Measurements from ENCODE around the gene KLHL17.

Gene KLHL17

DNA sequence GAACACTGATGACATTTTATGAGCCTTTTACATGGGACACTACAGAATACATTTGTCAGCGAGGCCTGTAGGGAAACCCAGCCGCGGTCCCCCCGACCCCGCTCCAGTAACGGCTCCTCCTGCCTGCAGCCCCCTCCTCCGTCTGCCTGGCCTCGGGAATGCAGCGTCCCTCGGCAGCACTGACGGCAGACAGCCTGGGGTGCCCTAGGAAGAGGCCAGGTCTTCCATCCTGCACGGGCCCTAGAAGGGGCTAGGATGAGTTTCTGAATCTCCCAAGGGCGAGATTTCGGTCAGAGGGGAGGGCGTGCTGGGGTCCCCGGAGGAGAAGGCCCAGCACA, 28.2 kb upstream of the KLHL17 start:
- Histone ChIP-seq H3K27me3 (ENCODE audit: insufficient read depth, low read depth) (peaks cover 87% of the 10 kb centered on the region), H3K4me2 (no peak overlapping the region), H3K4me3 (IDR thresholded peaks at IDR 0.05; ENCODE audit: insufficient read depth, low read depth, low read length) (no peak overlapping the region), H3K36me3 (ENCODE audit: insufficient read depth) (no peaks in the 10 kb centered on the region), H3K27ac (no peak overlapping the region), H3K9ac (no peak overlapping the region), H2AFZ (ENCODE audit: low read depth) (no peak overlapping the region), H3K4me1 (ENCODE audit: low read depth, poor library complexity, severe bottlenecking) (no peaks in the 10 kb centered on the region), H3K79me2 (ENCODE audit: insufficient read depth, low read depth) (no peaks in the 10 kb centered on the region), H4K20me1 (ENCODE audit: insufficient read depth) (no peaks in the 10 kb centered on the region)
- TF ChIP-seq, protein P1, sequence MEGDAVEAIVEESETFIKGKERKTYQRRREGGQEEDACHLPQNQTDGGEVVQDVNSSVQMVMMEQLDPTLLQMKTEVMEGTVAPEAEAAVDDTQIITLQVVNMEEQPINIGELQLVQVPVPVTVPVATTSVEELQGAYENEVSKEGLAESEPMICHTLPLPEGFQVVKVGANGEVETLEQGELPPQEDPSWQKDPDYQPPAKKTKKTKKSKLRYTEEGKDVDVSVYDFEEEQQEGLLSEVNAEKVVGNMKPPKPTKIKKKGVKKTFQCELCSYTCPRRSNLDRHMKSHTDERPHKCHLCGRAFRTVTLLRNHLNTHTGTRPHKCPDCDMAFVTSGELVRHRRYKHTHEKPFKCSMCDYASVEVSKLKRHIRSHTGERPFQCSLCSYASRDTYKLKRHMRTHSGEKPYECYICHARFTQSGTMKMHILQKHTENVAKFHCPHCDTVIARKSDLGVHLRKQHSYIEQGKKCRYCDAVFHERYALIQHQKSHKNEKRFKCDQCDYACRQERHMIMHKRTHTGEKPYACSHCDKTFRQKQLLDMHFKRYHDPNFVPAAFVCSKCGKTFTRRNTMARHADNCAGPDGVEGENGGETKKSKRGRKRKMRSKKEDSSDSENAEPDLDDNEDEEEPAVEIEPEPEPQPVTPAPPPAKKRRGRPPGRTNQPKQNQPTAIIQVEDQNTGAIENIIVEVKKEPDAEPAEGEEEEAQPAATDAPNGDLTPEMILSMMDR (conservative IDR thresholded peaks at IDR 0.05; ENCODE audit: low read depth, low read length) = no peak

DNA sequence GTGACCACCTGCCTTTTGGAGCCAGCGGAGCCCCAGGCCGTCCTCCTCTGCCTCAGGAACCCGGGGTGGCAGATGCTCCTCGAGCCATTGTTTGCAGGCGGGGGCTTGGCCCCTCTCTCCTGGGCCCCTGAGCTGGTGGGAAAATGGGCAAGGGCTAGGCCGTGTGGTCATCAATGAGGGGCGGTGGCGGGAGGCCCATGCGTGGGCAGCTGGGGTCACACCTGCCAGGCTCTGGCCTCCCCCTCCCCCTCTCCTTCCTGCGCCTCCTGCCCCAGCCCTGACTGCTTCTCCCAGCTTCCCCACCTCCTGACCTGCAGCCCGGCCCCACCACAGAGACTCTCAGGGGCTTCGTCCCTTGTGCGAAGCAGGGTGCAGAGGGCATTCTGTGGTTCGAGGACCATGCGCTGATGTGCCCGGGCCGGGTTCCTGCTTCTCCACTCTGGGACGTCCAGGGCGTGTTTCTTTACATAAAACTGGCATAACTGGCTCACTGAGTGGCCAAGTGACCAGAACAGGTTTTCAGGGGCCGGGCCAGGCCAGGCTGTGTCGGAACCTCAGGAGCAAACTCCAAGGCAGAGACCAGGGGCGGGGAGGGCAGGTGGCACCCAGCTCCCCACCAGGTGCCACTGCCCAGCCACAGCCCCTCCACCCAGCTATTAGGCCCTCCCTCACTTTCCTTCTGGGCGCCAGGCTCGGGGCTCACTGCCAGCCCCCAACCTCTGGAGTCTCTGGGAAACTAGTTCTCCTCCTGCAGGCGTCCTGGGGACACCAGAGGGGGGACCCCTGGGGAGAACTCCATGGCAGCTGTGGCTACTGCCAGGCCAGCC, 27.4 kb upstream of the KLHL17 start:
- Histone ChIP-seq H3K27ac (no peak overlapping the region), H3K4me3 (IDR thresholded peaks at IDR 0.05; ENCODE audit: insufficient read depth, low read depth, low read length) (no peak overlapping the region), H4K20me1 (ENCODE audit: insufficient read depth) (no peaks in the 10 kb centered on the region), H3K79me2 (ENCODE audit: insufficient read depth, low read depth) (no peaks in the 10 kb centered on the region), H3K4me2 (no peak overlapping the region), H3K9ac (no peak overlapping the region), H2AFZ (ENCODE audit: low read depth) (no peak overlapping the region), H3K36me3 (ENCODE audit: insufficient read depth) (no peaks in the 10 kb centered on the region), H3K27me3 (ENCODE audit: insufficient read depth, low read depth) (peaks cover 85% of the 10 kb centered on the region), H3K4me1 (ENCODE audit: low read depth, poor library complexity, severe bottlenecking) (no peaks in the 10 kb centered on the region)
- TF ChIP-seq, protein P1 (conservative IDR thresholded peaks at IDR 0.05; ENCODE audit: low read depth, low read length) = no peak

DNA sequence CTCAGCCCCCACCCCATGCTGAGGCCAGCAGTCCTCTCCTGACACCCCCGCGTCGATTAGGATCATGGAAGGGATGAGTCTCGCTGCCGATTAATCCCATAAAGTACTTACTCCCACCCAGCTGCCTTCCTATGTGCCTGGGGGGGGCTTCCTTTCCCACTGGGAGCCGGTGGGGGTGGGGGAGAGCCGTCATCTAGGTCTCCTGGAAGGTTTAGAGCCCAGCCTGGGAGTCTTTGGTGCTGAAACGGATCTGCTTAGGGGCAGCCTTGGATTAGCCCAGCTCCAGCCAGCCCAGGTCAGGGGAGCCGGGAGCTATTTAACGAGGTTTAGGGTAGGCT, 26.8 kb upstream of the KLHL17 start:
- H3K4me2 ChIP-seq = no peak overlapping the region

DNA sequence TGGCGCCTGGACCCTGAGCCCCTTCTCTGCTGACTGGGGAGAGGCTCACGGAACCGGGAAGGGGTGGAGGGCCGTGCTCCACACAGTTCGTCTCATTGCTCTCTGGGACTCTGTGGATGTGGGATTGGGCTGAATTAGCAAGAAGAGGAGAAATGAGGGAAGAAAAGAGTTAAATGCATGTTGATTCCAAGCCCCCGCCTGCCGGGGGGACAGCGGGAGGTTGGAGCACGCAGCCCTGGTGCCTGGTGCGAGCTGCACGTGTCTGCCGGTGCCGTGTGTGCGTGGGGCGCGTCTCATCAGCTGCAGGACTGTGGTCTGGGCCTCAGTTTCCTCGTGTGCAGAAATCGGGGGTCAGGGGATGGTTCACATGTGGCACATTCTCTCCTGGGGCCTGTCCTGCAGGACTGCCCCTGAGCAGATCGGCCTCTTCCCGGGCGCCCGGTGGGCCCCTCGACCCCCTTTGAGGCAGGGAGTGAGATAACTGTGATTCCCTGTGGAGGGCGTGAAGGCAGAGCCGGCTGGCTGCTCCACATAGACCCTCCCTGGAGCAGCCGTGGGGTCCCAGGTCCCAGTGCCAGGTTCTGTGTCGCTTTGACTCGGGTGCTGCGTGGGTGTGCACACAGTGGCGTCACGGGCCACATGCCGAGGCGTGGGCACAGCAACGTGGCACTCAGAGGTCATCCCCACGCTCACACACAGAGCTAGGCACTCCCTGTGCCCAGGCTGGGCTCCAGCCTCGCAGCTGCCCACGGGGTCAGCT, 25.2 kb upstream of the KLHL17 start:
- no peaks in the 10 kb centered on the region for H3K36me3 ChIP-seq (ENCODE audit: insufficient read depth)
- no peaks in the 10 kb centered on the region for H4K20me1 ChIP-seq (ENCODE audit: insufficient read depth)
- H3K79me2 ChIP-seq (ENCODE audit: insufficient read depth, low read depth) = no peaks in the 10 kb centered on the region
- H3K4me3 ChIP-seq (IDR thresholded peaks at IDR 0.05; ENCODE audit: insufficient read depth, low read depth, low read length) = no peak overlapping the region
- H3K4me2 ChIP-seq = no peak overlapping the region
- no peak overlapping the region for H3K9ac ChIP-seq
- TF ChIP-seq, protein P1 (conservative IDR thresholded peaks at IDR 0.05; ENCODE audit: low read depth, low read length) = no peak
- peaks cover 9% of the 10 kb centered on the region for H3K4me1 ChIP-seq (ENCODE audit: low read depth, poor library complexity, severe bottlenecking)
- no peak overlapping the region for H3K27ac ChIP-seq
- no peak overlapping the region for H2AFZ ChIP-seq (ENCODE audit: low read depth)
- peaks cover 79% of the 10 kb centered on the region for H3K27me3 ChIP-seq (ENCODE audit: insufficient read depth, low read depth)

More for the DNA sequence above, 26.8 kb upstream of the KLHL17 start:
- Histone ChIP-seq H3K36me3 (ENCODE audit: insufficient read depth) (no peaks in the 10 kb centered on the region), H2AFZ (ENCODE audit: low read depth) (no peak overlapping the region), H3K4me1 (ENCODE audit: low read depth, poor library complexity, severe bottlenecking) (no peaks in the 10 kb centered on the region), H3K27me3 (ENCODE audit: insufficient read depth, low read depth) (peaks cover 86% of the 10 kb centered on the region), H3K27ac (no peak overlapping the region), H4K20me1 (ENCODE audit: insufficient read depth) (no peaks in the 10 kb centered on the region), H3K79me2 (ENCODE audit: insufficient read depth, low read depth) (no peaks in the 10 kb centered on the region), H3K4me3 (IDR thresholded peaks at IDR 0.05; ENCODE audit: insufficient read depth, low read depth, low read length) (no peak overlapping the region), H3K9ac (no peak overlapping the region)
- TF ChIP-seq, protein P1 (conservative IDR thresholded peaks at IDR 0.05; ENCODE audit: low read depth, low read length) = no peak

All from KMS-11 (cell line).